ENCODE data around the gene SETBP1.

The SETBP1 gene

DNA sequence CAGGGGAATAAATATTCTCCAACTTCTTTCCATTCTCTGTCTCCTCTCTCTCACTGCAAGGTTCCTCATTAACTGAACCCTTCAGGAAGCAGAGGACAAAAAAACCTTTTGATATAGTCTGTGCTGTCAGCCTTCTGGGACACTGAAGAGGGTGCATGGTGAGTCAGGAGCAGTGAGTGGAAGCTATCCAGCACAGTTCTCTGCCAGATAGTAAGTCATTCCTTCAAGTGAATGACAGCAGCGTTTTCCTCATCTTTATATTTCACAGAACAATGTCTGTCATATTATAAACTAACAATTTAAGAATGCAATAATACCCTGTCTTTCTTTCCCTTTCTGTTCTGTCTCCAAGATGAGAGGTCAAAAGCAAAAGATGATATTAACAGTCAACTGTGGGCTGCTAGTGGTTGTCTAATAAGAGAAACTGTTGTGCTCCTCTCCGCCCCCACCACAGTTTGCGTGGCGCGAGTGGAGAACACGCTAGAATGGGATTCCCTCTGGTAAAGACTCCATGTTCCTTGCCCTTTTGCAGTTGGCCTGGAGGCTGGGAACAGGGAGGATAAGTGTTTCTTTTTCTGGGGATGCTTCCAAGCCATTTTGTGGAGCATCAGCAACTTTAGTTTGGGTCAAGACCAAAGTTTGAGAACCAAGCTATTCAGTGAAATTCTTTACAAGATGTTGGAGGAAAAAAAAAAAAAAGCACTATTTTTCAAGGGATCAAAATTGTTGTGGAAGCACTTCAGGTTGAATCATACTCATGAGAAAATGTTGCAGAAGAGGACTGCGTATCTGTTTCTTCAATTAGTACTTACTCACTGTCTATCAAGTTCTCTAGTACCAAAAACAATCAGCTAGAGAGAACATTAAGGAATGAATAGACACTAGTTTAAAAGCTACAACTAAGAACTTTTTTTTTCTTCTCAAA, 430.2 kb downstream of the SETBP1 start:
- no peak for DNase-seq (ENCODE audit: low read depth in 2 of 2)

DNA sequence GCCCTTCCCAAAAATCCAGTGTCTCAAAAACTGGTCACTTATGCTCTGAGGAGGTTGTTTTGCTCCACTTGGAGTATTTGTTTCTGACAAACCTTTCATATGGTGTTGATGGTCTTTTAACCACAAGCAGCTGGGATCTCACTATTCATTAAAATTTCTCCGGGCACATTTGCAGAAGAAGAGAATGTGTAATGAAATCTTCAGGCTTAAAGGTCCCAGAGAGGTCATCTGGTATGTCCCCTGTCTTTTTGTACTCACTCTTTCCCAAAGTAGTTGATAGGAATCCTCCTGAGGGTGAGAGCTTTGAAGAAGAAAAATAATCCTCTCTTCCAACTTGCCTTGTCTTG, 430.8 kb downstream of the SETBP1 start:
- no peak for DNase-seq (ENCODE audit: low read depth in 2 of 2)

DNA sequence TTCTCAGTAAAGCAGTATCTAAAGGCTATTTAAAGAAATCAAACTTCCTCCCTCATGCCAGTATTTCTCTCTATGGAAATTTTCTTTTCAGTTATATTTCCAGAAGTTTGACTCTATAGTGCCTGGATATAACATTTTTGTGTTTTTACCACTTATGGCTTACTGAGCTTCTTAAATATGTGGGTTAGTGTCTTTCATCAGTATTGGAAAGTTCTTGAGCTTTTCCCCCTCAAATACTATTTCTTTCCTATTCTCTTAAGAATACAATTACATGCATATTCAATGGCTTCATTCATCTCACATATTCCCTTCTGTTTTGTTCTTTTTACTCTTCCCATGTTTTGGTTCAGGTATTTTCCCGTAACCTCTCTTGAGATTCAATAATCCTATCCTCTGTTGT, 432.0 kb downstream of the SETBP1 start:
- DNase-seq (ENCODE audit: low read depth in 2 of 2), result no peak

DNA sequence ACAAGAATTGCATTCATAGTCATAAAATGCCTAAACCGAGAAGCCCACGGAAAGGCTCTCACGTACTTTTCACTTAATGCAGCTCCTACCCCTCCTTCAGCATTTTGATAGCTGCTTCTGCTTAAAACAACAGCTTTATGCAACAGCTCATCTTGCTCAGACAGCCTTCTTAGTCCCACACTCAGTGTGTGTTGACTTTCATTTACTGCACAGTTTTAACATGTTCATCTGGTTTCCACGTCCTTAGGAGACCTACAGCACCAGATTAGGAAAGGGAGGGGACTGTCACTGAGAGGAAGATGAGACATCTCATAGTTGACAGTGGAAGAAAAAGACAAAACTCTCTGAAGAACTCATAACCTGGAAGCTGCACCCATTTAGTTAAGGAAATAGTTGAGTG, 435.4 kb downstream of the SETBP1 start:
- DNase-seq (ENCODE audit: low read depth in 2 of 2), result no peak
